ENCODE data around the gene KDM2B.

The KDM2B gene

DNA sequence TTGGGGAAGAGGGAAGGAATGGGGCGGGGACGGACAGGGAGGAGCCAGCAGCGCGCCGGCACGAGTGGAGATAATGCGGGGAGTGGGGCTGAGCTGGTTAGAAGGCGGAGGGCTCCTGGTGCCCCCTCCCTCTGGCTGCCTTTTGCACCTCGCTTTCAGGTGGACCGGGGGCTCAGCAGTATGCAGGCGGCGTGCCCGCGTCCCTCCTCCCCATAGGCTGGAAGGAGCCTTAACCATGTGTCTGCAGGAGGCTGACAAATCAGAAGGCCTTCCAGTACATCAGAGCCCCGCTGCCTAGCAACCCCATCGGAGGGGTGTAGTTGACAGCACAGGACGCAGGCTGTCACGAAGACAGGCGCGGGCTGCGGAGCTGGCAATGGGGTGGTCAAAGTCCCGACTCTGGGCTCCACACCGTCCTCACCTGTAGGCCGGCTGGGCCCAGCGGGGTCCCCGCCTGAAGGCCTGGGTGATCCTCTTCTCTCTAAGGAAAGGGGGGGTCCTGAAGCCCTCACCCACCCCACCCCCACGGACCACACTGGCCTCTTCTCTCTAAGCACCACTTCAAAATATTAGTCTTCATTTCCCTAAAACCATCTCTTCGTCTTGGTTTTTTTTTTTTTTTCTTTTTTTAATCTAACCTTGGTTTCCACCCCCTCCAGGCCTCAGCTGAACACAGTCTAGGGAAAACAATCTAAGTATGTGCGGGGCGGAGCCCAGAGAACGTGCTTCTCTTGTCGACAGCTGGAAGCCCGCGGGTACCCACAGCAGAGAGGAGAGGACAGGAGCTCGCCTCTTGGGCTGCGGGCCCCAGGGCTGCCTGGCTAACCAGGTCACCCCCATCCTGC, 44.5 kb downstream of the KDM2B start:
- peak; percentile 51 for DNase-seq (ENCODE audit: low read depth)
- TF ChIP-seq POLR2A (IDR thresholded peaks at IDR 0.05; ENCODE audit: extremely low read depth, insufficient read length): no peak
- peak; percentile 11; the same call in 1 of the 2 replicates for TF ChIP-seq MYC (IDR thresholded peaks at IDR 0.05; ENCODE audit: low read depth, low read length)
- TF ChIP-seq, protein P1, sequence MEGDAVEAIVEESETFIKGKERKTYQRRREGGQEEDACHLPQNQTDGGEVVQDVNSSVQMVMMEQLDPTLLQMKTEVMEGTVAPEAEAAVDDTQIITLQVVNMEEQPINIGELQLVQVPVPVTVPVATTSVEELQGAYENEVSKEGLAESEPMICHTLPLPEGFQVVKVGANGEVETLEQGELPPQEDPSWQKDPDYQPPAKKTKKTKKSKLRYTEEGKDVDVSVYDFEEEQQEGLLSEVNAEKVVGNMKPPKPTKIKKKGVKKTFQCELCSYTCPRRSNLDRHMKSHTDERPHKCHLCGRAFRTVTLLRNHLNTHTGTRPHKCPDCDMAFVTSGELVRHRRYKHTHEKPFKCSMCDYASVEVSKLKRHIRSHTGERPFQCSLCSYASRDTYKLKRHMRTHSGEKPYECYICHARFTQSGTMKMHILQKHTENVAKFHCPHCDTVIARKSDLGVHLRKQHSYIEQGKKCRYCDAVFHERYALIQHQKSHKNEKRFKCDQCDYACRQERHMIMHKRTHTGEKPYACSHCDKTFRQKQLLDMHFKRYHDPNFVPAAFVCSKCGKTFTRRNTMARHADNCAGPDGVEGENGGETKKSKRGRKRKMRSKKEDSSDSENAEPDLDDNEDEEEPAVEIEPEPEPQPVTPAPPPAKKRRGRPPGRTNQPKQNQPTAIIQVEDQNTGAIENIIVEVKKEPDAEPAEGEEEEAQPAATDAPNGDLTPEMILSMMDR (IDR thresholded peaks at IDR 0.05; ENCODE audit: low read depth, low read length): no peak
- TF ChIP-seq, protein P2, sequence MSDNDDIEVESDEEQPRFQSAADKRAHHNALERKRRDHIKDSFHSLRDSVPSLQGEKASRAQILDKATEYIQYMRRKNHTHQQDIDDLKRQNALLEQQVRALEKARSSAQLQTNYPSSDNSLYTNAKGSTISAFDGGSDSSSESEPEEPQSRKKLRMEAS (IDR thresholded peaks at IDR 0.05; ENCODE audit: low read depth, low read length): no peak
- peak overlapping the region; percentile 62 for H3K4me3 ChIP-seq (ENCODE audit: low read depth, low read length)

DNA sequence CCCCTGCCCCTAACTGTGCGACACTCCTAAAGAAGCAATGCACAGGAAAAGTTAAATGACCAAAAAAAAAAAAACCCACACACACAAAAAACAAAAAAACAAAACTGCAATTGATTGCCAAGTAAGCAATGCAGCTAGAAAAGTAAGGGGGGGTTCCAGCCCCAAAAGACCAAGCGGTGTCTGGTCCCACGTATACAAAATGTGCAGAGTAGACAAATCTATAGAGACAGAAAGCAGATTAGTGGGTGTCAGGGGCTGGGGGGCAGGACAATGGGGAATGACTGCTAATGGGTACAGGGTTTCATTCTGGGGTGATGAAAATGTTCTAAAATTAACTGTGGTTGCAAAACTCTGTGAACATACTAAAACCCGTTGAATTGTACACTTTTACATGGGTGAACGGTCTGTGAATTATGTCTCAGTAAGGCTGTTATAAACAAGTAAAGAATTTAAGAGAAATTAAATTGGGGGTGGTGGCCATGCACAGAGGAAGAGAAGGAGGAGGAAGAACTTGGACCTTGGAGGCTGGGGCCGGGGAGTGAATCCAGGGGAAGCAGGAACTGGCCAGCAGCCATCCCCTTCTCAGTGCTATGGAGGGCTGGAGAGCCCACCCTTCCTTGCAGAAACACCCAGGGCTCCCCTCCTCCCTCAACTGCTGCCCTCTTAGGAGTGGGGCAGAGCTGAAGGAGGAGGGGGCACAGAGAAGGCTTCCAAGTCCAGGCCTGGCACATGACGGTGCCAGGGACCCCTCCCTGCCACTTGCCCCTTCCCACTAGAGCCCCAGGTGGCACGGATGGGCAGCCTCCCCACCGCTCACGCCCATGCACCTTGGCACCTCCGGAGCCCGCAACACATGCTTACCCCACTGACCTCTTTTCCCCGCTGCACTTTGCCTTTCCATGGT, 45.4 kb downstream of the KDM2B start:
- TF ChIP-seq, protein P2 (IDR thresholded peaks at IDR 0.05; ENCODE audit: low read depth, low read length): no peak
- TF ChIP-seq MYC (IDR thresholded peaks at IDR 0.05; ENCODE audit: low read depth, low read length) (no peak), POLR2A (IDR thresholded peaks at IDR 0.05; ENCODE audit: extremely low read depth, insufficient read length) (no peak)
- TF ChIP-seq, protein P1 (IDR thresholded peaks at IDR 0.05; ENCODE audit: low read depth, low read length): no peak
- DNase-seq (ENCODE audit: low read depth): no peak
- H3K4me3 ChIP-seq (ENCODE audit: low read depth, low read length): no peak overlapping the region

DNA sequence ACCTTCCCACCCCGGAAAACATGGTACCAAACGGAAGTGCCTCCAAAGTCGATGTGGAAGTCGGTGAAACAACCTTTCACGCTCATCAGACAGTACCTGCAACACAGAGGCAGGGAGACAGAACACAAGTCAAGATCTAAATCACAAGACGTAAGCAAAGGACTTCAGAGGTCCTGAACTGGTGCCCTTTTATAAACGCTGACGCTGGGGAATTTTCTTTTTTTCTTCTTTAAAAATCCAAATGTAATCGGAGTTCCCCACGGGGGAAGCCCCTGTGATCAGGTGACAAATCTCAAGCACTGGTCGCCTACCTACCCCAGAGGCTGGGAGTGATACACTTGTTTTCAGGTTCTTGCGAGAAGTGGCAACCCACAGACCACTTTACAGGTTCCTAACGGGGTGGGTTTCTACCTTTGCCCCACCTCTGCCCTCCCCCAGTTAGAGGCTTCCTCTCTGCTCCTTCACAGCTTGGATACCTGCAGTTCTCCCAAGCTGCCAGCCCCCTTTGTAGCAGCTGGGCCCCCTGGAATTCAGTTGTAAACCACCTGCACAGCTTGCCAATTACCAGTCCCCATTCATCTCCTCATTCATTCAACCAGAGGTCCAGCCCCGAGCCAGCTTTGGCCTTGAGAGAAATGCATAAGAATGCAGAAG, 46.2 kb downstream of the KDM2B start:
- TF ChIP-seq, protein P1 (IDR thresholded peaks at IDR 0.05; ENCODE audit: low read depth, low read length): no peak
- TF ChIP-seq MYC (IDR thresholded peaks at IDR 0.05; ENCODE audit: low read depth, low read length): no peak
- TF ChIP-seq, protein P2 (IDR thresholded peaks at IDR 0.05; ENCODE audit: low read depth, low read length): no peak
- no peak for TF ChIP-seq POLR2A (IDR thresholded peaks at IDR 0.05; ENCODE audit: extremely low read depth, insufficient read length)
- H3K4me3 ChIP-seq (ENCODE audit: low read depth, low read length): no peak overlapping the region
- DNase-seq (ENCODE audit: low read depth): no peak

DNA sequence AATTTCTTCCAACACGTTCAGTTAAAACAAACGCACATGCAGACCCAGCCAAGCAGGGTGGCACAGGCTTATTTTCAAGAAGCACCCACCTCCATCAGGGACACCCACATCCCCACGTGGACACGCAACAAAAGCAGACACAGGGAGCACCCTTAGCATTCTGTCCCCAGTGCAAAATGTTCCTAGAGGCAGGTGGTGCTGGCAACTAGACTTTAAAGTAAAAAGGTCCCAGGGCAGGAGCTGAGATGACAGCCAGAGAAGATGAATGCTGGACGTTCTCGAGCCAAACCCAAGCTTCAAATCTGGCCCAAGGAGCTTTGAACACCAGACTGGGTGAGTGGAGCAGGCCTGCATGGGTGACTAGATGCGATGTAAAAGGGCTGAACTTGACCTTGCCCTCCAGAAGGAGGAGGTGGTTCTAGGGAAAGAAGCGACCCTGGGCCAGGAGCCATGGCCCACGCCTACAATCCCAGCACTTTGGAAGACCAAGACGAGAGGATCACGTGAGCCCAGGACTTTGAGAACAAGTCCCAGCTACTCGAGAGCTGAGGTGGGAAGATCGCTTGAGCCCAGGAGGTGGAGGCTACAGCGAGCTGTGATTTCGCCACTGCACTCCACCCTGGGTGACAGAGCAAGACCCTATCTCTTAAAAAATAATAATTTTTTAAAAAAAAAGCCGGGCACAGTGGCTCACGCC, 47.3 kb downstream of the KDM2B start:
- TF ChIP-seq, protein P1 (IDR thresholded peaks at IDR 0.05; ENCODE audit: low read depth, low read length): no peak
- TF ChIP-seq POLR2A (IDR thresholded peaks at IDR 0.05; ENCODE audit: extremely low read depth, insufficient read length): no peak
- no peak for TF ChIP-seq MYC (IDR thresholded peaks at IDR 0.05; ENCODE audit: low read depth, low read length)
- TF ChIP-seq, protein P2 (IDR thresholded peaks at IDR 0.05; ENCODE audit: low read depth, low read length): no peak
- DNase-seq (ENCODE audit: low read depth): no peak
- H3K4me3 ChIP-seq (ENCODE audit: low read depth, low read length): no peak overlapping the region

Measured in NB4 (cell line).